ENCODE results near the gene KCNJ11.

- TF ChIP-seq CSRNP3 (CRISPR knock-in tag; IDR thresholded peaks at IDR 0.05) (no peak), OSR1 (CRISPR knock-in tag; IDR thresholded peaks at IDR 0.05) (no peak), CREB5 (CRISPR knock-in tag; IDR thresholded peaks at IDR 0.05; ENCODE audit: low read depth) (no peak), PPARA (CRISPR knock-in tag; IDR thresholded peaks at IDR 0.05; ENCODE audit: borderline replicate concordance) (no peak), BACH2 (CRISPR knock-in tag; IDR thresholded peaks at IDR 0.05; ENCODE audit: borderline replicate concordance) (no peak), ZNF70 (CRISPR knock-in tag; IDR thresholded peaks at IDR 0.05) (no peak), GLIS3 (CRISPR knock-in tag; IDR thresholded peaks at IDR 0.05) (no peak), CSDC2 (CRISPR knock-in tag; IDR thresholded peaks at IDR 0.05) (no peak)
Measured at GRCh38 chr11:17343907-17344306, 44.6 kb downstream of the KCNJ11 start.
